Activated CD4-positive, CD25-positive, alpha-beta regulatory T cell treated with anti-CD3 and anti-CD28 coated beads, Interleukin-2, amount 50 U/mL, for 24 hours (primary cell): Measurements from ENCODE around the gene PHF5A.
"Not testable (repeated sequence)": the region's sequence is repeated elsewhere in the genome, so short reads cannot be mapped to it uniquely, and the experiment has no call there.

Source experiments
- ATAC-seq, 2 donors: fragments of 150-1000 bp; cut with Tn5 transposase; one replicate each; pipeline ENCODE4 v1.10.0; 2021; ENCODE audit warnings: mild to moderate bottlenecking in 1 of 2, moderate library complexity in 1 of 2

The PHF5A gene

DNA sequence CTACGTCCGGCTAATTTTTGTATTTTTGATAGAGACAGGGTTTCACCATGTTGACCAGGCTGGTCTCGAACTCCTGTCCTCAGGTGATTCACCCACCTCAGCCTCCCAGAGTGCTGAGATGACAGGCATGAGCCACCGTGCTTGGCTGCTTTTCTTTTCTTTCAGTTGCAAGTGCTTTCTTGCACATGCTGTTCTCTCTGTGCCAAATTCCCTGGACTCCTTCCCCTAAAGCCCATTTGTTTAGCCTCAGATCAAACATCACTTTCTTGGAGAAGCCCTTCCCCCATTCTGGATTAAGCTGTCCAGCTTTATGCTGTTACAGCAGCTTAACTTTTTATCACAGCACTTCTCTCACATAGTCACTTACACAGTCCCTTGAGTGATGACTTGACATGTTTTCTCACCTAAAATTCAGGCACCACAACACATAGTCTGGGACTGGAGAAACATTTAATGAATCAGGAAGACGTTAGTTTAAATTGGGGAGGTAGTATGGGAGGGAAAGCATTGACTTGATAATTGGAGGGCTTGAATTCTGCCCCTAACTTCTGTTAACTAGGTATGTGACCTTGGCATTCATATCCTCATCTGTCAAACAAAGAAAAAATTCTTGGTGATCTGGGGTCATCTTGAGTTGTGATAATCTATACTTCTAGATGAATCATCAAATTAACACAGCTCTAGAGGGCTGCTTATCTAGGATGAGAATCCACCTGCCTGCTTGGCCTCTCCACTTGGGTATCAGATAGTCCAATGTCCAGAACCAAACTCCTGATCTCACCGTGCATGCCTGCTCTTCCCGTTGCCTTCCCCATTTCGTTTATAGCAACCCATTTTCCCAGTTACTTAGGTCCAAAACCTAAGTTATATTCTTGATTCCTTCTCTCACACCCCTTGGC, 18.8 kb upstream of the PHF5A start:
- no peak for ATAC-seq

DNA sequence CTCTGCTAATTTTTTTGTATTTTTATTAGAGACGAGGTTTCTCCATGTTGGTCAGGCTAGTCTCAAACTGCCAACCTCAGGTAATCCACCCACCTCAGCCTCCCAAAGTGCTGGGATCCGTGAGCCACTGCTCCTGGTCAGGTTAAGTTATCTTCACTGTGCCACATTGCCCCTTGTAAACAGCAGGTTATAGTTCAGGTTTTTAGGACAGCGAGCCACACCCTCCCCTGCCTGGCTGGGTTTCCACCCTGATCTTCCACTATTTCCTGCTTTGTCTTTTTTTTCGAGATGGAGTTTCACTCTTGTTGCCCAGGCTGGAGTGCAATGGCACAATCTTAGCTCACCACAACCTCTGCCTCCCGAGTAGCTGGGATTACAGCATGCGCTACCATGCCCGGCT, 16.5 kb upstream of the PHF5A start:
- ATAC-seq = no peak

DNA sequence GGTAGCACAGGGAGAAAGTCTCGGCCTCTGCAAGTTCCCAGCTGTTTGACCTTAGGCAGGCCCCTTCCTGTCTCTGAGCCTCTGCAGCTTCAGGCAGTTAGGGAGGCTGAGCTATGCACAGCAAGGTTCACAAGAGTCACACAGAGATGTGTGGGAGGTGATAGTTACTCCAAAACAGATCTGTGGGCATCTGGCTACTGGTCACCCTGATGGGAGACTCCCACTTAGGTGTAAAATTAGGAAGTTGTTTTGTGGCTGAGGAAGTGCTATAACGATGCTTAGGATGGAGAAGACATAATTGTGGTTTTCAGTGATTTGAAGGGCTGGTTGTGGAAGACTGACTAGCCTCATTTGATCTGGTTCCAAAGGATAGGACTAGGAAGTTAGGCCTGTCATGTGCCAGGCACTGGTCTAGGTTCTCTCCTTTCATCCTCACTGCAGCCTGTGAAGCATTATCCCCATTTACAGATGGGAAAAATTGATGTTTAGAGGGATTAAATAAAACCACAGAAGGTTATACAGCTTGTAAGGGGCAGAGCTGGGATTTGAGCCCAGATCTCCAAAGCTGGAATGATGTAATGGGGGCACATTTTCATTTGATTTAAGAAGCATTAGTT, 13.9 kb upstream of the PHF5A start:
- ATAC-seq = no peak

DNA sequence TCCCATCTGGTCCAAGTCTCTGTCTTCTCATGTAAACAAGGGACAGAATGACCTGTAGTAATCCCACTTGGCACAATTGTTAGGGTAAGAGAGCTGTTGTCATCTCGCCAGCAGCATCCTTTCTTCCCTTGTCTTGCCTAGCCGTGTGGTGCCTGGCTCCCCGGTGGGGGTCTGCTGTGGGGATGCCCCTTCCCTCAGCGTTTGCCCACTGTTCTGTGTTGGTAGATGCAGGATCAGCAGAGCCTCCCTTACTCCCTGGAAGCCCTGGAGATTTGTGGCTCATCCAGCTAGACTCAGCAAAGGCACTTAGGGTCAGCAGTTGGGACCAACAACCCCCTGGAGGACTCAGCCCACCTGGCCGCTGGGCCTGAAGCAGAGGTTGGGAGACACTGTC, 13.4 kb upstream of the PHF5A start:
- no peak for ATAC-seq

DNA sequence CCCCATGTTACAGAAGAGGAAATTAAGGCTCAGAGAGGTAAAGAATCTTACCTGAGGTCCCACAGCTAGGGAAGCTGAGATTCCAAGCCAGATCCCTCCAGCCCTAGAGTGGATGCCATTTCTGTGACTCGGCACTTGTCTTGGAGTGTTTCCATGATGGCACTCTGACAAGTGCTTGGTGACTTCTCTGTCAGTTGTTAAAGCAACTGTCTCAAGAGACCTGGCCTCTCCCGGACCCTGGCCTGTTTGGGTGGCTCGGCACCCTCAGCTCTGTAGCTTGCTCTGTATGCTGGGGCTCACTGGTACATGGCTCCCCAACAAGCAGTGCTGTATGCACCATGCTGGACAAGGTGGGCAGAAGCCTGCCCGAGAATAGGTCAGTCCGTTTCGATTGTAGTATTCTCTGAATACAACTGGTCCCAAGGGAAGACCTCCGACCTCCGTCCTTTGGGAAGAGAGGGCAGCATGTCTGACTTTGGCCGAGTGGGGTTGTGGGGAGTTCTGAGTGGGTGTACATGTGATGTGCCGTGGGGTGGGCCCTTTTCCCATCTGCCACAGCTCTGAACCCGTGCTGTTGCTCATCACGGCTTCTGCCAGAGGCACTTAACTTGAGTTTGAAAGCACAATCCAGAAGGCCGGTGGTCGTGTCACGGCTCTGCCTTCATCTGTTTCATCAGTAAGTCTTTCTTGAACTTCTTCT, 12.8 kb upstream of the PHF5A start:
- ATAC-seq = no peak

DNA sequence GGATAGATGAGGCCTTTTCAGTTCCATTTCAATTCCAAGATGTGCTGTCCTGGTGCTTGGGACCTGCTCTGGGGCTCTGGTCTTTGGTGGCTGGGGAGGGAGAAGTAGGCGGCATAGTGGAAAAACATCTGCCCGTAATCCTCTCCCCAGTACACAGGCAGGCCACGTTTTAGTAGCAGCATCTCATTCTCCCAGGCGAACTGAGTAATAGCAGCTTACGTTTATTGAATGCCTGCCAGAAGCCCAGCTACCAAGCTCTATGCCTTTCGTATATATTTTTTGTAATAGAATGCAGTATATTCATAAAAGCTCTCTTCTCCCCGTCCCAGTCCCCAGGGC, 11.9 kb upstream of the PHF5A start:
- ATAC-seq = no peak

DNA sequence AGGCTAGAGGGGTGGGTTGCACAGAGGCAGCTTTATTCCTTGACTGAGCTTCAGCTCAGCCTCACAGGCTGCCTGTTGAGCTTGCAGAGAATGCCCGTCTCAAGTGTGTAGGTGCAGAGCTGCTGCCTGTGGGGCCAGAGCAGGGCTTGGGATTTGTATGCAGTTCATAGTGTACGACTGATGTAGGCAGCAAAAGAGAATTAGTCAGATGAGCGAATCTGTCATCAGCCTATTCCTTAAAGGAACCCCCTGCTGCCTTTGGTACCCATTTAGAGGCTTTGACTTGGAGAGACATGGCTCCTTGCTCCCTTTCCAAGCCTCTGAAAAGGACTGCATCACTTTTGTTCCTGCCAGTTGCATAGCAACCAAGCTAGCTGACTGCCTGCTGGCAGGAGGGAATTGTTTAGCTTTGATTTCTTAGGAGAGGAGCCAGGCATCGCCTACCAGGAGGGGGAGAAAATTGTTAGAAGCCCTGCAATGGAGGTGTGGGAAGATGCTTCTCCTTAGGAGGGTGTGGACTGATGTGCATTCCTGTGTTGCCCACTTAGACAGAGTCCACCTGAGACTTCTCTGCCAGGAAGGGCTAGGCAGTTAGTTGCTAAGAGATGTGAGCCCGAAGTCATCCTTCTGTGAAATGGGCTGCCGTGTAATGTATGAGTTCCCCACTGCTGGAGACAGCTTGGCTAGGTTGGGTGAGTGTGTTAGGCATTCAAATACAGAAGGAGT, 11.3 kb upstream of the PHF5A start:
- ATAC-seq = no peak

DNA sequence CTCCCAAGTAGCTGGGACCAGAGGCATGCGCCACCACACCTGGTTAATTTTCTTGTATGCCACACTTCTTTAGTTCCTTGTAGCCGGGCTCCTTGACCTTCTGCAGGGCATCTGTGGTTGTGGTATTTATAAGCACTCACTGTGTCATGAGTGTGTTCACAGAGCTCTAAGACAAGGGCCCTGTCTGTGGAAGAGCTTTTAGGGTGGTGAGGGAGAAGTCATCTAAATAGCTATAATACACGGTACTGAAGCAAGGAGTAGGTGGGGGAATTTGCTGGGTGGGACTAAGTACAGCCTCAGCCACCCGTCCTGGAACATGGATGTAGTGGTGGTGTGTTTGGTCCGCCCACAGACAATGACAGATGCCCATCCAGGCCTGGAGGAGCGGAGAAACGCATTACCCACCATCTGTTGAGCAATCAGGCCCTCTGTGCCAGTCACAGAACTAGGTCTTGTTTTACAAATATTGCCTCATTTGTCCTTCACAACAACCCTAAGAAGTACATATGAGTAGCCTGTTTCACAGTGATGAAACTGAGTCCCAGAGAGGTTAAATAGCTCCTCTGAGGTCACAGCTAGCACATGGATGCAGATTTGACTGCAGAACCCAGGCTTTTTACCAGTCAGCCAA, 10.5 kb upstream of the PHF5A start:
- peak; percentile 32 to 59 for ATAC-seq

DNA sequence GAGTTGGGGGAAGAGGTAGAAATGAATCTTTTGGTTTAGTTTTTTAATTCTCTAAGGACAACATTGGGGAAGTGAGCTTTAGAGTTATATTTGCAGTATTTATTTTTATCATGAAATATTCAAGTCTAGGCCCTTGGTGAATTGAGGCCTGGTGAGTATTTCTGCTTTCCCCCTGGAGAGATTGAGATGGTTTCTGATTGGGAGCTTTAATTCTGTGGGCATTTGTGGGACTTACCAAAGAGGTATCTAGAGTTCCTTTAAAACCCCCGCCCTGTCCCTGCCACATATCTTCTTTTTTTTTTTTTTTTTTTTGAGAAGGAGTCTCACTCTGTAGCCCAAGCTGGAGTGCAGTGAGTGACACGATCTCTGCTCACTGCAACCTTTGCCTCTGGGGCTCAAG, 10.0 kb upstream of the PHF5A start:
- peak; percentile 25 to 49 for ATAC-seq

DNA sequence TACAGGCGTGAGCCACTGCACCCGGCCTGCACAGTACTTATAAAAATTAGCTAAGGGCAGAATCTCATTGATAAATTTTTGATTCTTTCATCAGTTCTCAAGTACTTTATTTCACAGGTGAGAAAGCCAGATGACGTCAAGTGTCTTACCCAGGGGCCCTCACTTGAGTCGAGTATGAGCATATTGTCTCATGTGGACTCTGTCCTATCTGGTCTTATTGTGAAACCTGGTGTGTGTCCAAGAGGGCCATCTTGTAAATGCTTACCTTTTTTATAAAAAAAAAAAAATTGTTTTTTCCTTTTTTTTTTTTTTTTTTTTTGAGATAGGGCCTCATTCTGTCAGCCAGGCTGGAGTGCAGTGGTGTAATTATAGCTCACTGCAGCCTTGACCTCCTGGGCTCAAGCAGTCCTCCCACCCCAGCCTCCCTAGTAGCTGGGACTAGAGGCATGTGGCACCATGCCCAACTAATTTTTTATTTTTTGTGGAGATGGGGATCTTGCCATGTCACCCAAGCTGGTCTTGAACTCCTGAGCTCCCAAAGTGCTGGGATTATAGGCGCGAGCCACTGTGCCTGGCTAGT, 6.5 kb upstream of the PHF5A start:
- ATAC-seq = no peak

DNA sequence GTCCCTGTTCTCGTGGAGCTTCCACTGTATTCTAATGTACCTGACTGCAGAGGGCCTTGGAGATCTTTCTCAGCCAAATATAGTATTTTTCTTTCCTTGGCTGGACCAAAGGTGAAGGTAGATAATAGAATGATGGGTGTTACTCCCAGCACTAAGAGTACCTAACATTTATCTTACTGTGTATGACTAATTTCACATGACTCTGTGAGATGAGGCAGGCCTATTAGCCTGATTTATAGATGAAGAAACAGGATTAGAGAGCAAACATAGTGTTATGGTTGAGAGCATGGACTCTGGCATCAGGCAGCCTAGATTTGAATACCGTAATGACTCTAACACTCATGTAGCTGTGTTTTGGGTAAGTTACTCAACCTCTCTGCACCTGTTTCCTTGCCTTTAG, 3.1 kb upstream of the PHF5A start:
- no peak for ATAC-seq

DNA sequence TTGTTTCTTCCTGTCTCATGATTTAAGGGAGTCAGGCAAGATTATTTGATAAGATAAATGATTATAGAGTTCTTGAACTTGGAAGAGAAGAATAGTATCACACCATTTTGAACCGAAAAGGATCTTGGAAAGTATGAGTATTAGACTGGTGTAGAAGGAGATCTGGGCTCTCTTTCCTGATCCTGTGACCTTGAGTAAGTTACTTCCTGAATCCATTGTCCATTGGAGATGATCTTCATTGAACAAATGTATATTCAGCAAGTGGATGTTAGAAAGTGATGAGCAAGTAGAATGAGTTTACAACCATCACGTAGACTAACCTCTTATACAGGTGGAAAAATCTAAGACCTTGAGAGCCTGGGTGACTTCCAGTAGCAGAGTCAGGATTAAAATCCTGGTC, 2.4 kb upstream of the PHF5A start:
- ATAC-seq = no peak

DNA sequence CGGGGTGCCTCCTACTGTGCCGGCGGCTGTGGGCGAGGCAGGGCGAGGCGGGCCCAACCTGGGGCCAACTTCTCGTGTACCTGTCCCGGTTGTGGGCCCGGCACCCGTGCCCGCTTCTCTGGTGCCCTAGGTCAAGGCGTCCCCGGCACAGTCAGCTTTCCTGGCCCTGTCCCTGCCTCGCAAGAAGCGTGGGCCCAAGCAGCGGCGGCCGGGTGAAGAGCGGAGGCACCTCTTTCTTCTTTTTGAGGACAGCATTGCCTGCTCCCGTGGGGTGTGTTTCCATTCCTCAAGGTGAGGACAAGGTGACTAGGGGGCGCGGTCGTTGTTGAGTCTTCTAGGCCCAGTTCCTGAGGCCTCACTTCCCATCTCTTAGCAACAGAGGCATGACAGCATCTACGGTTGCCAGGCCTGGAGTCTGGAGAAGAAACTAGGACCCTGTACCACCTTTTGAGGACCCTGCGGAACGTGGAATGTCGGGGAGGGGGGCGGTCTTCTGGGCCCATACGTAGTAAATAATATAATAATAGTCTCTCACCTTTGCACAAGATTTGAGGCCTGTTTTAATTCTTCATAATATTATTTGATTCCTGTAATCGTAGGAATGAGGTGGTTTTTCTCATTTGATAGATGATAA, 843 bp upstream of the PHF5A start:
- ATAC-seq = peak; percentile 2 to 3

DNA sequence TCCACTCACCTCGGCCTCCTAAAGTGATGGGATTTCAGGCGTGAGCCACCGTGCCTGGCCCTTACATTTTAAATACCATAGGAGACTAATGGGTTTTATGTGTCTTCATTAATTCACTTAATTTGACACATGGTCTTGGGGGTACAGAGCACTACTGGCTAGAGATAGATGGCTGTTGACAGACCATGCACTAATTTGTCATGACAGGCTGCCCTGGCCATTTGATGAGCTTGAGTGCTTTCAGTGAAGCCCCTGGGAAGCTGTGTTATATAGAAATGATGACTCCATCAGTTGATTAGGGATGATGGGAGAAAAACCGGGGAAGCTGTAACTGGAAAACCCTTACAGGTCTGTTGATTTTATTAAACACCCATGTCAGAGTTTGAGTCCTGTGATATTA, 6.6 kb downstream of the PHF5A start:
- ATAC-seq = no peak

DNA sequence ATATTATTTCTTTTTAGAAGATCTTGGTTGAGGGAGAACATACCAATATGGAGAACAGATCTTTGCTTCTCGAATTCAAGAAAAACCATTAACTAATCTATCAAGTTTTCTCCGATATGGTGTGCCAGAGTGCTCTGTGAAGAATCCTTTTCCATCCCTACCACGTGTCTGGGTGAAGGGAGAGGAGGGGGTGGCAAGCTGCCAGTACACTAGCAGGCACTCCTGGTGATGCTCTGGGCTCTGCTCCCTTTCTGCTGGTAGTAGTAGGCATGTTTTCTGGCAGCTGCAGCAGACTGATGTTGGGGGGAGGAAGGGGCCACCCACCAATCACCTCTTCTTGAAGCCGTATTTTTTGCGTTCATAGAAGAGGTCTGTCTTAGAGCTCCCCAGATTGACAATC, 8.4 kb downstream of the PHF5A start:
- not testable (repeated sequence) for ATAC-seq

DNA sequence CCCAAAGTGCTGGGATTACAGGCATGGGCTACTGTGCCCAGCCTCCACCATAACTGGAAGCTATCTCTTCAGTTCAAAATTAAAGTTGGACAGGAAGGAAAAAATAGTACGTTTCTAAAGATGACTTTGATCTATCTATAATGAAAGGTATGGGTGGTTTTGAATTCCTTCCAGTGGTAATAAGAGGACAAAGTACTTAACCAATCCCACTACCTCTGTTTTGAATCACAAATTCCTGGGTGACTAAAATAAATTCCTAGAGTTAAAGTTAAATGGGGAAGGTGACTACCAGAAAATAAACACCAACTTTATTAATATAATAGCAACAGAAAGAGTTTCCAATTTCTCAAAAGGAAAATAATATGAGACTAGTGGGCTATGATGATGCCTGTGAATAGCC, 9.1 kb downstream of the PHF5A start:
- ATAC-seq = no peak

DNA sequence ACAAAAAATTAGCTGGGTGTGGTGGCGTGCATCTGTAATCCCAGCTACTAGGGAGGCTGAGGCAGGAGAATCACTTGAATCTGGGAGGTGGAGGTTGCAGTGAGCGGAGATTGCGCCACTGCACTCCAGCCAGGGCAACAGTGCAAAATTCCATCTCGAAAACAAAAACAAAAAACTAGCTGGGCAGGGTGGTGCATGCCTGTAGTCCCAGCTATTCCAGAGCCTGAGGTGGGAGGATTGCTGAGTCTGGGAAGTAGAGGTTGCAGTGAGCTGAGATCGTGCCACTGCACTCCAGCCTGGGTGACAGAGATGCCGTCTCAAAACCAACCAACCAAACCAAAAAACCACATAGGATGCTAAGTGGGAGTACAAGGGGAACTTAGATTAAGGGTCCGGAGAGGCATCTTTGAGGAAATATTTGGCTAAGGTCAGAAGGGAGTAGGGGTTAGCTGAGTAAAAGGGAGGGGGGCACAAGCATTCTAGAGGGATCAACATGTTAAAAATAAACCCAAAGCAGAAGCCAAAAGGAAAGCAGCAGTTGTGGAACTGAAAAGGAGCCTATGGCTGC, 10.2 kb downstream of the PHF5A start:
- ATAC-seq = no peak

DNA sequence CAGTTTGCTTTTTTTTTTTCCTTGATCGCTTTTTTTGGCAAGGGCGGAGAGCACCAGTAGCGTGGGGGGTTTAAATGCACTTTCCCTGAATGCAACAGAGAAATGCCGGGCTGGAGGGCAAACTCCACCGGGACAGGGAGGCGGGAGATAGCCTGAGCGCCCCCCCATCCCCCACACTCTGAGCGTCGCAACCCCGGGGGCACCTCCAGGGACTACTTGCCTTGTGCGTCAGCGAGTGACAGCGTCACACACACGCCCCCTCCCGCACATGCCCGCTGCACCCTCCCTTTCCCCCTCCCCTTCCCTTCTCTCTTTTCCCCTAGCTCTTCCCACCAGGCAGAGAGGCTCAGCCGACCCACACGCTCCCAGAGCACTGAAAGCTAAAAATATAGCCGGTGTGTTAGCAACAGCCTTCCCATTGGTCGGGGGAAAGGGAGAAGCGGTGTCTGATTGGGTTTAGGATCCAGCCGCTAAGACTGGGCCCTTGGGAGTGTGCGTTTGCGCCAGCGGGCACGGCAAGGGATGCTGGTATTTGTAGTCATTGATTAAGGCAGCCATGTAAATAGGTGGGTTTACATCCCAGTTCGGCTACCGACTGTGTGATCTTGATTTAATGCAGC, 20.2 kb downstream of the PHF5A start:
- peak; percentile 79 to 80 for ATAC-seq

DNA sequence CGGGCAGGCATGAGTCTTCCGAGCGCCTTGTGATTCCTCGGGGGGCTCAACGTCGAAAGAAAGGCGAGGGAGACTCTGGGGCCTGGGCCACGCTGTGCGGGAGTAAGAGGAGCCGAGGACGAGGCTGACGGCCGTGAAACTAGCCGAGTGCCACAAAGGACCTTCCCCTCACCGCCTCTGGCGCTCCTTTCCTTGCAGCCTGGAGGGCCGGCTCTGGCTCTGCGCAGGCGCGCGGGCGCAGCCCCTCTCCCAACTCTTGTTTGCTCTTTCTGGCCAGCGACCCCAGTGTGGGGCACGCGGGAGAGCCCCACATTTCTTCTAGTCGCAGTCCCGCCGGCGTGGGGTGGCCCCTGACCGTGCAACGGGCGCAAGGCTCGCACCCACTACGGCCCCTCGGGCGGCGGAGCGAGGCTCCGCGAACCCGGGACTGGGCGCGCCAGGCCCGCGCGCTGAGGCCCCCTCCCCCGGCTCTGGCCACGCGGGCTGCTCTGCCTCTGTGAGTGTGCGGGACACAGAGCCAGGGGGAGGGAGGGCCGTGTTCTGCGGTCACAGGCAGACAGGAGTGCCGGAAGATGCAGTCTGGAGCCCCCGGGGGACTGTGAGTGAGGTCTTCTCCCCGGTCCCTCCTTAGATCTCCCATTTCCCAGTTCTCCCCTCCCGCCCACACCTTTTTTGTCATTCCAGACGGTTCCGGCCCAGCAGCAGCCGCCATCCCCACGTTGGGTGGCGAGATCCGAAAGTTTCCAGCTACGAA, 20.9 kb downstream of the PHF5A start:
- ATAC-seq = peak; percentile 6 to 7
